Pancreas (tissue), 10 donors: ENCODE data around the gene IL6ST. TPM values are rescaled to one million over a fixed set of nuclear protein-coding genes. Genes with fewer than 3 reads are reported as not detected.
"Not testable (repeated sequence)": the region's sequence is repeated elsewhere in the genome, so short reads cannot be mapped to it uniquely, and the experiment has no call there.

Source experiments
- ATAC-seq, 4 donors: fragments of 200-7000 bp; cut with Tn5 transposase; one replicate each; pipeline versions ENCODE4 v1.8.0 to v1.9.1; 2020; ENCODE audit warnings: mild to moderate bottlenecking in 4 of 4, moderate library complexity in 4 of 4
- DNase-seq, 6 donors: peaks; one replicate each; pipeline ENCODE4 v3.0.0-alpha.2; 2020
- FAIRE-seq: peaks from 2 replicates; lab custom pipeline; 2012; peaks lifted over from hg19 to GRCh38; lab: Jason Lieb, UNC
- H3K27ac ChIP-seq, 4 donors: fragments of 200-600 bp; sonication (generic); 1 replicate in 3 of 4; 2 replicates in 1 of 4; pipeline versions ENCODE4 v1.5.0 to v1.8.0; 2020
- H3K27me3 ChIP-seq, 4 donors: fragments of 200-600 bp; one replicate each; pipeline ENCODE4 v1.8.0; 2021
- H3K36me3 ChIP-seq, 3 donors: fragments of 200-600 bp; sonication (generic) in 1 of 3; one replicate each; pipeline versions ENCODE4 v1.5.0 to v1.8.0; 2020 to 2021
- H3K4me1 ChIP-seq, 3 donors: fragments of 200-600 bp; one replicate each; pipeline ENCODE4 v1.8.0; 2021
- H3K4me3 ChIP-seq, 4 donors: fragments of 200-600 bp; sonication (generic) in 2 of 4; one replicate each; pipeline versions ENCODE4 v1.5.0 to v1.8.0; 2020 to 2021
- H3K9me3 ChIP-seq, 4 donors: fragments of 200-600 bp; one replicate each; pipeline ENCODE4 v1.8.0; 2021
- CTCF ChIP-seq, 4 donors: fragments of 200-600 bp; sonication (generic) in 3 of 4; IDR thresholded peaks; one replicate each; pipeline versions ENCODE4 v1.5.0 to v1.8.0; 2021; ENCODE audit warnings: antibody characterized with exemption in 4 of 4
- WGBS, 2 donors: extraction: QIAGEN DNeasy Blood & Tissue Kit; methylation state at CpG; one replicate each; pipeline ENCODE4 v1.1.7; 2013; 5-methylcytosine and 5-hydroxymethylcytosine counted together
- intact Hi-C, 3 donors: fragments of 100-400 bp; cut with DNase I; formaldehyde crosslinking; loops; one replicate each; pipeline versions ENCODE4 v1.11.1 to v1.14.2; 2022
- polyA plus RNA-seq, 2 donors: library from polyadenylated mRNA; stranded (reverse); fragments of 200-250 nt; gene quantifications; one replicate each; pipeline ENCODE4 v1.2.3, GENCODE V29; 2013
- total RNA-seq, 6 donors: library from RNA; stranded (reverse); fragmentation: NEBNext Ultra II Directional in 4 of 6; extraction: Animal tissue kit (Norgen Biotek cat#: 25700) in 4 of 6; gene quantifications; one replicate each; pipeline versions ENCODE4 v1.2.1 to v1.2.4, GENCODE V29; 2021 to 2023
- donor health status: healthy with polysubstance abuse.
- donor health status: DM: no; HTN: no; CAD: no; lungs with moderate emphysema.
- donor health status: DM: no; HTN: no; CAD: no.
- donor health status: control.
- donor health status: control.
- donor health status: Bipolar disorder and iron deficiency.
- donor health status: DM: yes; HTN: yes; CAD: no.
- donor health status: DM: no; HTN: no; CAD: no.
- donor health status: DM: no; HTN: no; CAD: no.
- donor health status: DM: yes; HTN: yes; CAD: no.

The IL6ST gene
- total and polyA plus RNA-seq, 8 donors, result 14.5 to 165 (median 63.6) TPM

GRCh38 chr5:55993013-55993412 is 1.8 kb downstream of the IL6ST start:
- H3K36me3 ChIP-seq, result no peaks in the 10 kb centered on the region
- no peak for DNase-seq
- peaks cover 10 to 32% (median 17%) of the 10 kb centered on the region in 3 donors for H3K4me1 ChIP-seq
- ATAC-seq, result no peak
- H3K27me3 ChIP-seq, result no peaks in the 10 kb centered on the region
- intact Hi-C loops, result no loop called here
- peak overlapping the region in 3 of 4 donors; percentile 98 to 100 (median 100) for H3K27ac ChIP-seq
- WGBS, 2 donors, result 11 to 23% methylated on average over 5 of the region's 5 CpGs
- FAIRE-seq, result no peak
- peak overlapping the region; percentile 12 to 93 (median 78) for H3K4me3 ChIP-seq
- no peaks in the 10 kb centered on the region for H3K9me3 ChIP-seq
- TF ChIP-seq CTCF (IDR thresholded peaks at IDR 0.05), result no peak

GRCh38 chr5:55991768-55992486 is 2.8 kb downstream of the IL6ST start:
- WGBS, 2 donors, result 56 to 78% methylated on average over 5 of the region's 5 CpGs
- DNase-seq (no peak), ATAC-seq (no peak), FAIRE-seq (no peak)
- Histone ChIP-seq H3K27me3 (no peaks in the 10 kb centered on the region), H3K9me3 (no peaks in the 10 kb centered on the region), H3K27ac (peak overlapping the region in 2 of 4 donors; percentile 100), H3K36me3 (no peaks in the 10 kb centered on the region), H3K4me1 (peaks cover 10 to 37% (median 17%) of the 10 kb centered on the region in 3 donors), H3K4me3 (peak overlapping the region in 2 of 4 donors; percentile 74 to 93)
- intact Hi-C loops, result no loop called here
- TF ChIP-seq CTCF (IDR thresholded peaks at IDR 0.05), result no peak

GRCh38 chr5:55990895-55991294 is 3.9 kb downstream of the IL6ST start:
- WGBS, 2 donors, result 88 to 90% methylated on average over 4 of the region's 4 CpGs
- FAIRE-seq, H3K4me3 ChIP-seq, DNase-seq, ATAC-seq, H3K36me3 ChIP-seq, H3K27me3 ChIP-seq, H3K27ac ChIP-seq, intact Hi-C loops, H3K9me3 ChIP-seq: not testable (repeated sequence)
- peaks cover 8 to 33% (median 17%) of the 10 kb centered on the region in 3 donors for H3K4me1 ChIP-seq

- intact Hi-C loops, result no loop called here
- FAIRE-seq (no peak), DNase-seq (no peak), ATAC-seq (no peak)
- no peak overlapping the region for H3K4me3 ChIP-seq
- no peaks in the 10 kb centered on the region for H3K9me3 ChIP-seq
- TF ChIP-seq CTCF (IDR thresholded peaks at IDR 0.05), result no peak
- H3K27me3 ChIP-seq, result no peaks in the 10 kb centered on the region
- peaks cover 4 to 32% (median 17%) of the 10 kb centered on the region in 3 donors for H3K4me1 ChIP-seq
- no peaks in the 10 kb centered on the region for H3K36me3 ChIP-seq
- 62 to 74% methylated on average over 1 of the region's 1 CpG for WGBS, 2 donors
- H3K27ac ChIP-seq, result no peak overlapping the region
These were observed 4.9 kb downstream of the IL6ST start for GRCh38 chr5:55989860-55990259.

- intact Hi-C loops, result no loop called here
- H3K4me1 ChIP-seq, result peaks cover 7 to 37% (median 17%) of the 10 kb centered on the region in 3 donors
- 18 to 33% methylated on average over 4 of the region's 4 CpGs for WGBS, 2 donors
- FAIRE-seq, result no peak
- H3K27me3 ChIP-seq, result no peaks in the 10 kb centered on the region
- H3K9me3 ChIP-seq, result no peaks in the 10 kb centered on the region
- no peak overlapping the region for H3K4me3 ChIP-seq
- DNase-seq, result no peak
- TF ChIP-seq CTCF (IDR thresholded peaks at IDR 0.05), result no peak
- no peak overlapping the region for H3K27ac ChIP-seq
- H3K36me3 ChIP-seq, result no peaks in the 10 kb centered on the region
- ATAC-seq, result peak in 3 of 4 donors; percentile 39 to 51 (median 45)
These were observed 5.7 kb downstream of the IL6ST start for GRCh38 chr5:55988979-55989638.

GRCh38 chr5:55988428-55988827 is 6.3 kb downstream of the IL6ST start:
- H3K27ac ChIP-seq, intact Hi-C loops, H3K36me3 ChIP-seq, H3K9me3 ChIP-seq, H3K4me3 ChIP-seq, H3K27me3 ChIP-seq, FAIRE-seq, DNase-seq, ATAC-seq: not testable (repeated sequence)
- peaks cover 13 to 39% (median 18%) of the 10 kb centered on the region in 3 donors for H3K4me1 ChIP-seq
- 96 to 98% methylated on average over 10 of the region's 10 CpGs for WGBS, 2 donors
